Chondrocyte (in vitro differentiated cells): ENCODE measurements around the gene BCL11B. TPM values are rescaled to one million over a fixed set of nuclear protein-coding genes. Genes with fewer than 3 reads are reported as not detected.

Experiments
- DNase-seq: peaks from one replicate; pipeline ENCODE4 v3.0.0; 2021; ENCODE audit warnings: mixed read lengths, low spot score
- H3K27ac Mint-ChIP-seq: one replicate; pipeline ENCODE4 v1.8.0; 2021; ENCODE audit warnings: mild to moderate bottlenecking, moderate library complexity, mixed read lengths; ENCODE audit not compliant: unreplicated experiment
- H3K27me3 Mint-ChIP-seq: 2 replicates; pipeline ENCODE4 v1.8.0; 2021; ENCODE audit warnings: low read depth, mixed read lengths
- H3K36me3 Mint-ChIP-seq: 2 replicates; pipeline ENCODE4 v1.8.0; 2021; ENCODE audit warnings: low read depth, mixed read lengths
- H3K4me1 Mint-ChIP-seq: 2 replicates; pipeline ENCODE4 v1.8.0; 2021; ENCODE audit warnings: low read depth, mild to moderate bottlenecking, mixed read lengths
- H3K4me3 Mint-ChIP-seq: one replicate; pipeline ENCODE4 v1.8.0; 2021; ENCODE audit warnings: mild to moderate bottlenecking, moderate library complexity, mixed read lengths; ENCODE audit not compliant: unreplicated experiment
- H3K9me3 Mint-ChIP-seq: 2 replicates; pipeline ENCODE4 v1.8.0; 2021; ENCODE audit warnings: low read depth, mixed read lengths
- CTCF ChIP-seq: fragments of 200-600 bp; sonication (generic); IDR thresholded peaks from 2 replicates; pipeline ENCODE4 v1.5.0; 2021; ENCODE audit warnings: antibody characterized with exemption, mild to moderate bottlenecking, moderate library complexity
- total RNA-seq: library from RNA; stranded (reverse); gene quantifications from 3 replicates; pipeline ENCODE4 v1.2.1, GENCODE V29; 2021

BCL11B gene
- total RNA-seq, 1 donor from 2014 or later = 0.17 TPM

- Mint-ChIP-seq H3K9me3 (no peaks in the 10 kb centered on the region), H3K27ac (no peak overlapping the region), H3K36me3 (no peaks in the 10 kb centered on the region), H3K4me1 (no peaks in the 10 kb centered on the region), H3K27me3 (peaks cover 76% of the 10 kb centered on the region), H3K4me3 (no peak overlapping the region)
- no peak for DNase-seq
- no peak for TF ChIP-seq CTCF
These were observed 62.6 kb downstream of the BCL11B start for GRCh38 chr14:99209409-99209808.

DNA sequence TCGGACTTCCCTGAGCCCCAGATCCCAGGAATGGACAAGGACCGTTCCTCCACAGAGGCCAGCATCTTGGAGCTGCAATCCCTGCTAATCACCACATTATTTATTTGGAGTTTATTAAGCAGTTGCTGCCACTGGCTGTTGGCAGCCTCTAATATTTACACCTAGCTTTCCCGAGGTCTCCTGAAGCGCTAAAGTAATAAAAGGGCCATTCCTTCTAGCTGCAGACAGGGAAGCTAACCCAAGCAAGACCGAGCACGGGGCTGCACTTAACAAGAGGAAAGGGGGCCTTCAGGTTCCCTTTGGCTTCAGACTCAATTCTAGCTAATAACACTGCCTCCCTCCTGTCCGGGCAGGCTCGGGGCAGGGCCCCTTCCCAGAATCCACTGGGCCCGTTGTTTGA lies 63.7 kb downstream of the BCL11B start:
- H3K27me3 Mint-ChIP-seq = peaks cover 78% of the 10 kb centered on the region
- TF ChIP-seq CTCF = no peak

GRCh38 chr14:99207456-99207855 lies 64.5 kb downstream of the BCL11B start:
- no peak for TF ChIP-seq CTCF

More for the DNA sequence above, 63.7 kb downstream of the BCL11B start:
- DNase-seq = no peak
- no peaks in the 10 kb centered on the region for H3K9me3 Mint-ChIP-seq
- no peak overlapping the region for H3K27ac Mint-ChIP-seq
- no peak overlapping the region for H3K4me3 Mint-ChIP-seq
- no peaks in the 10 kb centered on the region for H3K36me3 Mint-ChIP-seq
- no peaks in the 10 kb centered on the region for H3K4me1 Mint-ChIP-seq

DNA sequence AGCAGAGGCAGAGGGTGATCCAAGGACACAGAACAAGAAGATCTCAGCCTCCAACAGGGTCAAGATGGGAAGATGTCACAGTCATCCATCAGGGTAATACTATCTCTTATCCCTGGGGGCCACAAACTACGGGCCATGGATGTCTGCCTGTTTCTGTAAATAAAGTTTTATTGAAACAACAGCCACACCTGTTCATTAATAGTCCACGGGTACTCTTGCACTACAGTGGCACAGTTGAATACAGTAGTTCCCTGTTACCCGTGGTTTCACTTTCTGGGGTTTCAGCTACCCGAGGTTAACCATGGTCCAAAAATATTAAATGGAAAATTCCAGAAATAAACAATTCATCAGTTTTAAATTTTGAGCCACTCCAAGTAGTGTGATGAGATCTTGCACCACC lies 65.9 kb downstream of the BCL11B start:
- Mint-ChIP-seq H3K36me3 (no peaks in the 10 kb centered on the region), H3K27me3 (peaks cover 75% of the 10 kb centered on the region), H3K9me3 (no peaks in the 10 kb centered on the region), H3K4me1 (no peaks in the 10 kb centered on the region), H3K27ac (no peak overlapping the region), H3K4me3 (no peak overlapping the region)
- no peak for TF ChIP-seq CTCF
- no peak for DNase-seq

More at GRCh38 chr14:99207456-99207855, 64.5 kb downstream of the BCL11B start:
- no peaks in the 10 kb centered on the region for H3K4me1 Mint-ChIP-seq
- peaks cover 77% of the 10 kb centered on the region for H3K27me3 Mint-ChIP-seq
- no peak overlapping the region for H3K4me3 Mint-ChIP-seq
- DNase-seq = no peak
- no peak overlapping the region for H3K27ac Mint-ChIP-seq
- H3K9me3 Mint-ChIP-seq = no peaks in the 10 kb centered on the region
- no peaks in the 10 kb centered on the region for H3K36me3 Mint-ChIP-seq

- Mint-ChIP-seq H3K9me3 (no peaks in the 10 kb centered on the region), H3K27ac (no peak overlapping the region), H3K36me3 (no peaks in the 10 kb centered on the region), H3K27me3 (peaks cover 72% of the 10 kb centered on the region), H3K4me1 (no peaks in the 10 kb centered on the region), H3K4me3 (no peak overlapping the region)
- TF ChIP-seq CTCF = no peak
- DNase-seq = no peak
These were observed 66.8 kb downstream of the BCL11B start for GRCh38 chr14:99205086-99205688.
